GM23338 (cell line): ENCODE results near the gene BEST4. TPM values are rescaled to one million over a fixed set of nuclear protein-coding genes. Genes with fewer than 3 reads are reported as not detected.

Experiments used
- ATAC-seq: fragments of 200-7000 bp; cut with Tn5 transposase; 3 replicates; pipeline ENCODE4 v1.9.1; 2020
- DNase-seq: peaks from one replicate; pipeline ENCODE4 v3.0.0-alpha.2; 2015; ENCODE audit warnings: low spot score
- H2AFZ ChIP-seq: fragments of 200-600 bp; sonication (generic); 2 replicates; pipeline ENCODE4 v1.8.0; 2016; ENCODE audit warnings: antibody characterized with exemption, mild to moderate bottlenecking, moderate library complexity
- H3F3A ChIP-seq: fragments of 200-600 bp; sonication (generic); replicated peaks from 2 replicates; pipeline ENCODE4 v1.8.0; 2017; ENCODE audit warnings: antibody characterized with exemption, mixed run types, low read depth
- H3K27ac ChIP-seq: fragments of 200-600 bp; sonication (generic); 2 replicates; pipeline ENCODE4 v1.6.1; 2016; ENCODE audit warnings: low read depth
- H3K27me3 ChIP-seq: fragments of 200-600 bp; sonication (generic); 2 replicates; pipeline ENCODE4 v1.8.0; 2016; ENCODE audit warnings: mild to moderate bottlenecking, mixed run types, moderate library complexity; ENCODE audit not compliant: insufficient read depth
- H3K36me3 ChIP-seq: fragments of 200-600 bp; sonication (generic); 2 replicates; pipeline ENCODE4 v1.8.0; 2016; ENCODE audit warnings: mild to moderate bottlenecking; ENCODE audit not compliant: insufficient read depth
- H3K4me1 ChIP-seq: fragments of 200-600 bp; sonication (generic); 2 replicates; pipeline ENCODE4 v1.8.0; 2016; ENCODE audit warnings: mild to moderate bottlenecking, moderate library complexity; ENCODE audit not compliant: insufficient read depth
- H3K4me2 ChIP-seq: fragments of 200-600 bp; sonication (generic); 2 replicates; pipeline ENCODE4 v1.7.1; 2017; ENCODE audit warnings: mixed run types
- H3K4me3 ChIP-seq: fragments of 200-600 bp; sonication (generic); 2 replicates; pipeline ENCODE4 v1.6.1; 2016; ENCODE audit warnings: mixed run types
- H3K79me2 ChIP-seq: fragments of 200-600 bp; sonication (generic); replicated peaks from 2 replicates; pipeline ENCODE4 v1.8.0; 2017; ENCODE audit warnings: mild to moderate bottlenecking; ENCODE audit not compliant: insufficient read depth
- H3K9me2 ChIP-seq: fragments of 200-600 bp; sonication (generic); 2 replicates; pipeline ENCODE4 v1.8.0; 2017; ENCODE audit not compliant: insufficient read depth
- H4K20me1 ChIP-seq: fragments of 200-600 bp; sonication (generic); replicated peaks from 2 replicates; pipeline ENCODE4 v1.8.0; 2017; ENCODE audit warnings: mild to moderate bottlenecking; ENCODE audit not compliant: insufficient read depth
- H3K27ac Mint-ChIP-seq: 2 replicates; pipeline ENCODE4 v1.8.0; 2020; ENCODE audit warnings: inconsistent platforms, mild to moderate bottlenecking, moderate library complexity, mixed read lengths
- H3K27me3 Mint-ChIP-seq: 3 replicates; pipeline ENCODE4 v1.8.0; 2022; ENCODE audit warnings: low read depth, mild to moderate bottlenecking, moderate library complexity, mixed read lengths, inconsistent platforms; ENCODE audit not compliant: insufficient read depth, poor library complexity
- H3K36me3 Mint-ChIP-seq: 3 replicates; pipeline ENCODE4 v1.8.0; 2021; ENCODE audit warnings: low read depth, mild to moderate bottlenecking, inconsistent platforms, moderate library complexity, mixed read lengths
- H3K4me1 Mint-ChIP-seq: 3 replicates; pipeline ENCODE4 v1.8.0; 2020; ENCODE audit warnings: mild to moderate bottlenecking, inconsistent platforms, mixed read lengths
- H3K4me3 Mint-ChIP-seq: 3 replicates; pipeline ENCODE4 v1.8.0; 2021; ENCODE audit warnings: moderate library complexity, mild to moderate bottlenecking, inconsistent platforms, mixed read lengths
- H3K9me3 Mint-ChIP-seq: 3 replicates; pipeline ENCODE4 v1.8.0; 2020; ENCODE audit warnings: moderate library complexity, mild to moderate bottlenecking, inconsistent platforms, mixed read lengths
- CREB1 ChIP-seq: fragments of 250-450 bp; sonication (Bioruptor Pico); IDR thresholded peaks from 2 replicates; pipeline ENCODE4 v1.5.0; 2020; ENCODE audit warnings: low read depth, mild to moderate bottlenecking, moderate library complexity
- CTCF ChIP-seq, 2 experiments: fragments of 200-600 bp in 1 of 2; sonication (generic) in 1 of 2; conservative IDR thresholded peaks; 2 replicates each; pipeline versions ENCODE4 v1.5.1 to v1.6.1; 2016 to 2017; ENCODE audit warnings: antibody characterized with exemption in 2 of 2, low read depth in 2 of 2, mild to moderate bottlenecking in 2 of 2, moderate library complexity in 1 of 2
- ETS1 ChIP-seq: IDR thresholded peaks from 2 replicates; pipeline ENCODE4 v1.6.1; 2016; ENCODE audit warnings: antibody characterized with exemption
- EZH2phosphoT487 ChIP-seq: fragments of 200-600 bp; sonication (generic); IDR thresholded peaks from one replicate; pipeline ENCODE4 v1.8.1; 2018; ENCODE audit warnings: antibody characterized with exemption; ENCODE audit not compliant: unreplicated experiment
- JUNB ChIP-seq: IDR thresholded peaks from one replicate; pipeline ENCODE4 v1.6.1; 2016; ENCODE audit warnings: antibody characterized with exemption; ENCODE audit not compliant: unreplicated experiment
- NANOG ChIP-seq: IDR thresholded peaks from 2 replicates; pipeline ENCODE4 v1.6.1; 2016; ENCODE audit warnings: antibody characterized with exemption, borderline replicate concordance
- REST ChIP-seq: IDR thresholded peaks from one replicate; pipeline ENCODE4 v1.6.1; 2018; ENCODE audit warnings: antibody characterized with exemption; ENCODE audit not compliant: unreplicated experiment
- STAT1 ChIP-seq: IDR thresholded peaks from one replicate; pipeline ENCODE4 v1.6.1; 2016; ENCODE audit warnings: antibody characterized with exemption; ENCODE audit not compliant: unreplicated experiment
- ZNF114 ChIP-seq: fragments of 250-450 bp; sonication (Bioruptor Pico); IDR thresholded peaks from 2 replicates; pipeline ENCODE4 v1.5.0; 2020; ENCODE audit warnings: mild to moderate bottlenecking, moderate library complexity
- ZNF331 ChIP-seq: fragments of 250-450 bp; sonication (Bioruptor Pico); IDR thresholded peaks from 2 replicates; pipeline ENCODE4 v1.5.0; 2020; ENCODE audit warnings: low read depth, mild to moderate bottlenecking, moderate library complexity
- ZNF462 ChIP-seq: fragments of 250-450 bp; sonication (Bioruptor Pico); IDR thresholded peaks from 2 replicates; pipeline ENCODE4 v1.5.0; 2020; ENCODE audit warnings: mild to moderate bottlenecking, moderate library complexity
- polyA plus RNA-seq: library from polyadenylated mRNA; unstranded; fragments of >200 nt; fragmentation: Nextera tagmentation; extraction: Ambion mirVana; gene quantifications from 2 replicates; pipeline ENCODE4 v1.2.1, GENCODE V29; 2016
- total RNA-seq: library from RNA; depleted of rRNA; stranded (reverse); fragments of >200 nt; shearing (Covaris generic); gene quantifications from 2 replicates; pipeline ENCODE4 v1.2.3, GENCODE V29; 2014

The BEST4 gene
- total and polyA plus RNA-seq, 2 experiments from 2014 or later, result 0.63 to 1.6 TPM

- no peak for TF ChIP-seq CTCF (conservative IDR thresholded peaks at IDR 0.05; ENCODE audit: low read depth in 2 of 2)
- TF ChIP-seq EZH2phosphoT487, result no peak
- no peak for TF ChIP-seq ZNF331 (CRISPR knock-in tag)
- no peak for TF ChIP-seq NANOG
Measured at GRCh38 chr1:44812822-44813543, 25.0 kb upstream of the BEST4 start (continued).

GRCh38 chr1:44811234-44811633 lies 23.3 kb upstream of the BEST4 start:
- H3K27me3 ChIP-seq, result peaks cover 11% of the 10 kb centered on the region
- peaks cover 39% of the 10 kb centered on the region for H3K4me1 ChIP-seq
- H3K4me3 ChIP-seq, result no peak overlapping the region
- no peak overlapping the region; the same call in 2 of the 3 replicates for H3K4me3 Mint-ChIP-seq
- no peak for ATAC-seq
- peaks cover 44% of the 10 kb centered on the region for H3K4me1 Mint-ChIP-seq
- H2AFZ ChIP-seq, result no peak overlapping the region
- H3K9me2 ChIP-seq, result no peaks in the 10 kb centered on the region
- H3K27me3 Mint-ChIP-seq, result peaks cover 27% of the 10 kb centered on the region
- H3K79me2 ChIP-seq, result no peaks in the 10 kb centered on the region
- TF ChIP-seq ZNF114 (CRISPR knock-in tag) (no peak), ZNF462 (no peak), CREB1 (CRISPR knock-in tag) (no peak), REST (no peak), ETS1 (no peak), NANOG (no peak), STAT1 (no peak), EZH2phosphoT487 (no peak), JUNB (no peak), ZNF331 (CRISPR knock-in tag) (no peak)
- H3K27ac ChIP-seq, result no peak overlapping the region
- DNase-seq, result no peak
- H3K36me3 ChIP-seq, result no peaks in the 10 kb centered on the region; the same call in 1 of the 2 replicates
- no peaks in the 10 kb centered on the region for H4K20me1 ChIP-seq
- peaks cover 4% of the 10 kb centered on the region; the same call in 2 of the 3 replicates for H3K9me3 Mint-ChIP-seq
- H3K27ac Mint-ChIP-seq, result no peak overlapping the region
- H3K4me2 ChIP-seq, result no peak overlapping the region
- peaks cover 10% of the 10 kb centered on the region for H3K36me3 Mint-ChIP-seq
- peaks cover 16% of the 10 kb centered on the region for H3F3A ChIP-seq
